Neutrophil (primary cell): ENCODE results near the gene TACR1.

Experiments
- H3K27ac ChIP-seq: fragments of 200-600 bp; sonication (generic); 2 replicates; pipeline ENCODE4 v1.5.1; 2016; ENCODE audit warnings: mild to moderate bottlenecking, moderate library complexity
- H3K27me3 ChIP-seq: fragments of 200-600 bp; sonication (generic); 2 replicates; pipeline ENCODE4 v1.6.0; 2016; ENCODE audit warnings: mild to moderate bottlenecking
- H3K36me3 ChIP-seq: fragments of 200-600 bp; sonication (generic); 2 replicates; pipeline ENCODE4 v1.5.1; 2017
- H3K4me1 ChIP-seq, 2 experiments: fragments of 200-600 bp in 1 of 2; sonication (generic) in 1 of 2; 1 replicate in 1 of 2; 2 replicates in 1 of 2; pipeline versions ENCODE4 v1.5.1 to v1.6.1; 2013 to 2016; ENCODE audit warnings: low read depth in 1 of 2, low read length in 1 of 2, mild to moderate bottlenecking in 1 of 2, moderate library complexity in 1 of 2; ENCODE audit not compliant: control insufficient read depth in 1 of 2, insufficient read depth in 1 of 2
- H3K4me3 ChIP-seq, 2 experiments: fragments of 200-600 bp in 1 of 2; sonication (generic) in 1 of 2; 1 replicate in 1 of 2; 2 replicates in 1 of 2; pipeline ENCODE4 v1.5.1; 2013 to 2016; ENCODE audit warnings: low read depth in 1 of 2, low read length in 1 of 2, mild to moderate bottlenecking in 1 of 2, moderate library complexity in 1 of 2
- H3K9me3 ChIP-seq: fragments of 200-600 bp; sonication (generic); 2 replicates; pipeline ENCODE4 v1.5.1; 2016
- TF ChIP-seq, protein P1 (sequence below): fragments of 200-600 bp; sonication (generic); IDR thresholded peaks from 2 replicates; pipeline ENCODE4 v1.5.1; 2016; ENCODE audit warnings: antibody characterized with exemption

The TACR1 gene

DNA sequence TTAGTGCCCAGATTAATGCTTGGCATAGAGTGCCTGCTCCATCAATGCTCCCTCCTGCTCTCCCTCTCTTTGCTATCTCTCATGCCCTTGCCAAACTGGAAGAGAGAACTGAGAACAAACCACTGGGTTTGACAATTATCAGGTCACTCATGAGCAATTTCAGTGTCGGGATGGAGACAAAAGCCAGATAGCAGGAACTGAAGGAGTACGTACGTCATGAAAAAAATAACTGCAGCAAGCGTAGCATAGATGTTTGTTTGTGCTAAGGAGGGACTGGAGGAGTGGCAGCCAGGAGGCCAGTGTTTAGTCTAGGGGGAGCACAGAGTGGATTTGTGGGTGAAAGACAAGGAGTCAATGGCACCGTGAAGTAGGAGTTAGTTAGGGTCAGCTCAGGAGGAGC lies 127.6 kb downstream of the TACR1 start:
- TF ChIP-seq, protein P1, sequence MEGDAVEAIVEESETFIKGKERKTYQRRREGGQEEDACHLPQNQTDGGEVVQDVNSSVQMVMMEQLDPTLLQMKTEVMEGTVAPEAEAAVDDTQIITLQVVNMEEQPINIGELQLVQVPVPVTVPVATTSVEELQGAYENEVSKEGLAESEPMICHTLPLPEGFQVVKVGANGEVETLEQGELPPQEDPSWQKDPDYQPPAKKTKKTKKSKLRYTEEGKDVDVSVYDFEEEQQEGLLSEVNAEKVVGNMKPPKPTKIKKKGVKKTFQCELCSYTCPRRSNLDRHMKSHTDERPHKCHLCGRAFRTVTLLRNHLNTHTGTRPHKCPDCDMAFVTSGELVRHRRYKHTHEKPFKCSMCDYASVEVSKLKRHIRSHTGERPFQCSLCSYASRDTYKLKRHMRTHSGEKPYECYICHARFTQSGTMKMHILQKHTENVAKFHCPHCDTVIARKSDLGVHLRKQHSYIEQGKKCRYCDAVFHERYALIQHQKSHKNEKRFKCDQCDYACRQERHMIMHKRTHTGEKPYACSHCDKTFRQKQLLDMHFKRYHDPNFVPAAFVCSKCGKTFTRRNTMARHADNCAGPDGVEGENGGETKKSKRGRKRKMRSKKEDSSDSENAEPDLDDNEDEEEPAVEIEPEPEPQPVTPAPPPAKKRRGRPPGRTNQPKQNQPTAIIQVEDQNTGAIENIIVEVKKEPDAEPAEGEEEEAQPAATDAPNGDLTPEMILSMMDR = no peak
- no peaks in the 10 kb centered on the region for H3K27me3 ChIP-seq
- H3K9me3 ChIP-seq = no peaks in the 10 kb centered on the region
- H3K27ac ChIP-seq = no peak overlapping the region
- no peaks in the 10 kb centered on the region for H3K4me1 ChIP-seq
- no peak overlapping the region for H3K4me3 ChIP-seq
- no peaks in the 10 kb centered on the region for H3K36me3 ChIP-seq

GRCh38 chr2:75068546-75068945 lies 130.8 kb downstream of the TACR1 start:
- H3K4me1 ChIP-seq = no peaks in the 10 kb centered on the region
- H3K27me3 ChIP-seq = no peaks in the 10 kb centered on the region
- no peak overlapping the region for H3K4me3 ChIP-seq
- H3K36me3 ChIP-seq = no peaks in the 10 kb centered on the region
- no peak overlapping the region for H3K27ac ChIP-seq
- H3K9me3 ChIP-seq = no peaks in the 10 kb centered on the region
- TF ChIP-seq, protein P1 = no peak

- Histone ChIP-seq H3K4me1 (no peaks in the 10 kb centered on the region), H3K27me3 (no peaks in the 10 kb centered on the region), H3K27ac (no peak overlapping the region), H3K9me3 (no peaks in the 10 kb centered on the region), H3K4me3 (no peak overlapping the region), H3K36me3 (no peaks in the 10 kb centered on the region)
- TF ChIP-seq, protein P1 = no peak
Observed at GRCh38 chr2:75067506-75067905, 131.8 kb downstream of the TACR1 start.

DNA sequence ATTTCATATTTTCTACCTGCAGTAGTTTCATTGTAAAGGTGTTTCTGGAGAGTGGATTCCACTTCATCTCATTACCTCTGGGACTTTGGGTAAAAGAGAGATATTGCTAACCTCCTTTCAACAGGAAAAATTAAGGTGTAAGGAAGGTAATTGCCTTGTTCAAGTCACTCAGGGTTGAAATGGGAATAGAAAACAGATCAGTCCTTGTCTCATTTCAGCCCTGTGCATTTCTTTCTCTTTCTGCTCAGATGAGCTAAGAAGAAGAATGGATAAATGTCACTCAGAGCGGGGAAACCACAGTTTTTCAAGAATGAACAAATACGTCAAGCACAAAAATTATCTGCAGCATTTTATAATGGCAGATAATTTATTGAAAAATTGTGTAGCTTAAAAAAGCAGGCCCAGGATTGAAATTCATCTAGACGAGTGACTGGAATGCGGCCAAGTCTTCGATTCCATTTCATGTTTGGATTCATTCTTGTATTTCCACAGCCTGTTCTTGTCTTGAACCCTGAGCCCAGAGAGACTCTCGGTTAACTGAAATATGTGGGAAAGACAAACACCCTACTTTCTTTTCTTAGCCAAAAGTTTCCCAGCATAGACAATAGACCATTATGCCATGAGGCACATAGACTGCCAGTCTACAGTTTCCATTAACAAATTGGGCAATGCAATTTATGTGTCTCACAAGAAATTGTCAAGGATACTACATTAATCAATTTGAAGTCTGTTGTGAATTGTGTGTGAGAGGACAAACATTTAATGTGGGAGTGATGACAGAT lies 133.0 kb downstream of the TACR1 start:
- H3K27me3 ChIP-seq = no peaks in the 10 kb centered on the region
- H3K36me3 ChIP-seq = no peaks in the 10 kb centered on the region
- H3K4me1 ChIP-seq = peaks cover 3 to 5% of the 10 kb centered on the region in 2 experiments
- TF ChIP-seq, protein P1 = no peak
- H3K4me3 ChIP-seq = no peak overlapping the region
- H3K27ac ChIP-seq = no peak overlapping the region
- H3K9me3 ChIP-seq = no peaks in the 10 kb centered on the region

DNA sequence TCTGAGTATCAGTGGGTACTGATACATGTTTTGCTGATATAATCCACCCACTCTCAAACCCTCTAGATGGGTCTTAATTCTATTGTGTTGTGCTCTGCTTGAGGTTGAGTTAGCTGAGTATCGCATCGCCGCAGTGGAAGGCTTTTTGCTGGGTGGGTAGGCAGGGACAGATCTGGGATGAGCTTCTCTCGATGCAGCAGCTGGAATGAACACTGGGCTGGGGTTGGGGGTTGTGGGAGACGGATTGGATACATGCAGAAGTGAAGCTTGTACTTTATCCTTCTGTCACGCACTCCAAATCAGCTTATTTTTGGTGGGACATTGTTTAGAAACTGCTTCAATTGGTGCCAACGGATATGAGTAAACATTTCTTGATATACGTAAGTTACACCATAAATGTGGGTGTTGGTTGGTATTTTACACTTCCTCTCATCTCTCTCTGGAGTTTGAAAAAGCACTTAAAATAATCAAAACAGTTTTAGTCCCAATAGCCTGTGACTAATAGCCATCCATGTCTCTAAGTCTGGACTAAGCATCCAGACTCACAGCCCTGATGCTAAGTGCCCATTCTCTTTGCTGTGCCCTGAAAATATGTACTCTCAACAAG lies 133.8 kb downstream of the TACR1 start:
- H3K36me3 ChIP-seq = no peaks in the 10 kb centered on the region
- H3K4me1 ChIP-seq = peaks cover 3 to 5% of the 10 kb centered on the region in 2 experiments

More for the DNA sequence above, 133.8 kb downstream of the TACR1 start:
- H3K27ac ChIP-seq = no peak overlapping the region
- TF ChIP-seq, protein P1 = no peak
- H3K9me3 ChIP-seq = no peaks in the 10 kb centered on the region
- no peaks in the 10 kb centered on the region for H3K27me3 ChIP-seq
- H3K4me3 ChIP-seq = no peak overlapping the region
